Lower leg skin (tissue), 3 donors: ENCODE measurements around the gene CDC73.
"Not testable (repeated sequence)": the region's sequence is repeated elsewhere in the genome, so short reads cannot be mapped to it uniquely, and the experiment has no call there.

Source experiments
- CTCF ChIP-seq, 3 donors: fragments of 450-650 bp; IDR thresholded peaks; one replicate each; pipeline ENCODE4 v1.5.1; 2016; ENCODE audit warnings: antibody characterized with exemption in 3 of 3, mild to moderate bottlenecking in 3 of 3, moderate library complexity in 2 of 3
- POLR2A ChIP-seq, 2 donors: fragments of 450-650 bp; IDR thresholded peaks; one replicate each; pipeline ENCODE4 v1.6.1; 2016 to 2017; ENCODE audit warnings: antibody characterized with exemption in 2 of 2, mild to moderate bottlenecking in 1 of 2, moderate library complexity in 1 of 2

- not testable (repeated sequence) for TF ChIP-seq CTCF, POLR2A (IDR thresholded peaks at IDR 0.05)
Measured at GRCh38 chr1:193231146-193231545, 109.3 kb downstream of the CDC73 start.
